ENCODE measurements around the gene PDE1A. TPM values are rescaled to one million over a fixed set of nuclear protein-coding genes. Genes with fewer than 3 reads are reported as not detected.

The PDE1A gene
- total RNA-seq, 6 experiments from 2014 or later, result 0.58 to 2.2 (median 1.4) TPM

DNA sequence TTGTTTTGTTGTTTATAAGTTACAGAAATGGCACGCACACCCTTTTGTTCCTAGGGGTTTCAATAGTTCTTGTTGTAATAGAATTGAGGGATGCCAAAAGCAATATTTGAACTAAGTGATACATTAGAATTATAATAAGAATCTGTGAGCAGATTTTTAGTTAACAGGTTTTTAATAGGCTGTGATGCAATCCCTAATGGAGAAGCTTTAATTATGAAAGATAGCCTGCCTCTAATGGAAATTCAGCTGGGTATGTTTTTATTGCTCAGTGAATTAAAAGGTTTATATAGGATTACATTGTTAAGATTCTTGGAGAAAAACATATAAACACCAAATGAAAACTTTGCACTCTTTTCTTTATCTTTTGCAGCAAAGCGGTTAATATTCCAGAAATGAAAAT, 310.1 kb downstream of the PDE1A start:
- no peaks in the 10 kb centered on the region for H3K9me3 ChIP-seq
- H3K4me1 ChIP-seq, result no peaks in the 10 kb centered on the region
- H3K4me3 ChIP-seq, result no peak overlapping the region
- ATAC-seq (no peak), DNase-seq (no peak)
- no peak overlapping the region for H3K27ac ChIP-seq
- TF ChIP-seq, protein P1, sequence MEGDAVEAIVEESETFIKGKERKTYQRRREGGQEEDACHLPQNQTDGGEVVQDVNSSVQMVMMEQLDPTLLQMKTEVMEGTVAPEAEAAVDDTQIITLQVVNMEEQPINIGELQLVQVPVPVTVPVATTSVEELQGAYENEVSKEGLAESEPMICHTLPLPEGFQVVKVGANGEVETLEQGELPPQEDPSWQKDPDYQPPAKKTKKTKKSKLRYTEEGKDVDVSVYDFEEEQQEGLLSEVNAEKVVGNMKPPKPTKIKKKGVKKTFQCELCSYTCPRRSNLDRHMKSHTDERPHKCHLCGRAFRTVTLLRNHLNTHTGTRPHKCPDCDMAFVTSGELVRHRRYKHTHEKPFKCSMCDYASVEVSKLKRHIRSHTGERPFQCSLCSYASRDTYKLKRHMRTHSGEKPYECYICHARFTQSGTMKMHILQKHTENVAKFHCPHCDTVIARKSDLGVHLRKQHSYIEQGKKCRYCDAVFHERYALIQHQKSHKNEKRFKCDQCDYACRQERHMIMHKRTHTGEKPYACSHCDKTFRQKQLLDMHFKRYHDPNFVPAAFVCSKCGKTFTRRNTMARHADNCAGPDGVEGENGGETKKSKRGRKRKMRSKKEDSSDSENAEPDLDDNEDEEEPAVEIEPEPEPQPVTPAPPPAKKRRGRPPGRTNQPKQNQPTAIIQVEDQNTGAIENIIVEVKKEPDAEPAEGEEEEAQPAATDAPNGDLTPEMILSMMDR (IDR thresholded peaks at IDR 0.05), result no peak
- no peak for TF ChIP-seq POLR2A (IDR thresholded peaks at IDR 0.05)
- H3K36me3 ChIP-seq, result no peaks in the 10 kb centered on the region
- intact Hi-C loops (cut with DNase I), result no loop called here
- 77% methylated on average over 2 of the region's 2 CpGs for WGBS (ENCODE audit: insufficient coverage, low coverage, low lambda C conversion rate, missing lambda C conversion rate)
- H3K27me3 ChIP-seq, result no peaks in the 10 kb centered on the region

DNA sequence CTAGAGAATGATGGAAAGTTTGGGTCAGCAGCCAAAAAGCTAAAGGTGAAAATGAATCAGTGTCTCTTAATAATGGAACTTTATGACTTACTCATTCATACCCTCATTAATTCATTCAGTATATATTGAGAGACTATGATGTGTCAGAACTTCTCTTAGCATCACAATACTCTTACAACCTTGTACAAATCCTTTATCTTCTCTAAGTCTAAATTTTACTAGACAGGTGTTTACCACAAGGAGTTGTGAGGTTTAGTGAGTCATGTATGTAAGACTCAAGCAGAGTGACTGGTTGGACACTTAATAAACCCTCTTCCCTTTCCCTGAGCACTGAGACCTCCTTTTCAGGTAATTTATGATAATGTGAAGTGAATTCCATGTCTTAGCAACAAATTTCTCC, 311.6 kb downstream of the PDE1A start:
- Histone ChIP-seq H3K36me3 (no peaks in the 10 kb centered on the region), H3K27me3 (no peaks in the 10 kb centered on the region), H3K9me3 (no peaks in the 10 kb centered on the region), H3K27ac (no peak overlapping the region), H3K4me1 (no peaks in the 10 kb centered on the region), H3K4me3 (no peak overlapping the region)
- ATAC-seq (no peak), DNase-seq (no peak)
- TF ChIP-seq, protein P1 (IDR thresholded peaks at IDR 0.05), result no peak
- TF ChIP-seq POLR2A (IDR thresholded peaks at IDR 0.05), result no peak
- intact Hi-C loops (cut with DNase I), result no loop called here

DNA sequence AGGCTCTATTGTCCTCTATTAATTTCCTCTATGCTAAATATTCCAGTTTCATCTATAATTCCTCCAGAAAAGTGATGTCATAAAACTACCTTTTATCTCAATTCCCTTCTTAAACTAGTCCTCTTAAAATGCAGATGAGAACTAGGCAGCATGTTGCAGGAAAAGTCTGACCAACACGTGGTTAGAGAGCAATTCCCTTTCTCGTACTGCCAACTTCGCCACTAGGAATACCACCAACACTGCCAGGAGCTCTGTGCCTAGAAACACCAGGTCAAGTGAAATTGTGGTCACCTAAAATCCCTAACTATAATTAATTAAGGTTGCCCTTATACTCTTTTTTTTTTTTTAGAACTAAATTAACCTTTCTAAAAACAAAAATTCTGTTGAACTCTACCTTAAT, 313.5 kb downstream of the PDE1A start:
- no peak for ATAC-seq
- Histone ChIP-seq H3K36me3 (no peaks in the 10 kb centered on the region), H3K4me1 (no peaks in the 10 kb centered on the region), H3K27me3 (no peaks in the 10 kb centered on the region), H3K9me3 (no peaks in the 10 kb centered on the region), H3K4me3 (no peak overlapping the region), H3K27ac (no peak overlapping the region)
- 82% methylated on average over 2 of the region's 3 CpGs for WGBS (ENCODE audit: insufficient coverage, low coverage, low lambda C conversion rate, missing lambda C conversion rate)
- intact Hi-C loops (cut with DNase I), result no loop called here
- no peak for TF ChIP-seq POLR2A (IDR thresholded peaks at IDR 0.05)
- TF ChIP-seq, protein P1 (IDR thresholded peaks at IDR 0.05), result no peak
- DNase-seq, result no peak

DNA sequence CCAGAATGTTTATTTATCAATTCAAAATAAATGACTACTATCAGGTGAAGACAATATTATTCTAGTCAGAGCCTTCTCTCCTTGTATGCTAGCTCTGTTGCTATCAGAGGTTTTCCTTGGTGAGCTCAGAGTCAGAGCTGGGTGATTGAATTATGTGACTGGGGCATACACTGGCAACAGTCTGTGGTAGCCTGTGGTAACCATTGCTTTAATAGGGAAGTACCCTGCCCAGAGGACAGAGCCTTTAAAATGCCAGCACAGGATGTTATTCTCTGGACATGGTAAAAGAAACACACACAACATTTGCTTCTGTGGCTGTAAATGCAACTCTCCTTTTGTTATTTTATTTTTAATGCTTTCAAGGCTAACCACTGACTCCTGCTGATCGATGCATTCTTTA, 316.5 kb downstream of the PDE1A start:
- no peak for DNase-seq
- TF ChIP-seq, protein P1 (IDR thresholded peaks at IDR 0.05), result no peak
- TF ChIP-seq POLR2A (IDR thresholded peaks at IDR 0.05), result no peak
- intact Hi-C loops (cut with DNase I), result no loop called here
- H3K27ac ChIP-seq, result no peak overlapping the region
- no peaks in the 10 kb centered on the region for H3K27me3 ChIP-seq
- no peak overlapping the region for H3K4me3 ChIP-seq
- no peaks in the 10 kb centered on the region for H3K36me3 ChIP-seq
- H3K9me3 ChIP-seq, result no peaks in the 10 kb centered on the region
- no peaks in the 10 kb centered on the region for H3K4me1 ChIP-seq
- WGBS (ENCODE audit: insufficient coverage, low coverage, low lambda C conversion rate, missing lambda C conversion rate), result 92% methylated on average over 1 of the region's 1 CpG
- ATAC-seq, result no peak

DNA sequence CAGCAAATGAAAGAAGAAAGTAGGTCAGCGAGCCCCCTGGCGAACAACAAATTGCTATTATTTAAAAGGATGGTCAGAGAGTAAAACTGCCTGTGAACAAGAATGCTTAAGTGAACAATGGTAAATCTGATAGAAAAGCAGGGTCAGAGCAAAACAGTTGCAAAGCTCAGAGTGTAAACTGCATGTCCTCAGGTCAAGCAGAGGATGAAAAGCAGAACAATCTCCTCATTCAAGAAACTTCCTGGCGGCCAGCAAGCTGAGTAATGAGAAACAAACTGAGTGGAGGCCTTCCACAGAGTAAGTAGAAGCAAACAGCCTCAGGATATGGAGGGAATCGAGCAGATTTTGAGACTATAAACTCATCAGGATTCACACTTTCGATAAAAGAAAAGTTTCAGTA, 323.3 kb downstream of the PDE1A start:
- Histone ChIP-seq H3K9me3 (no peaks in the 10 kb centered on the region), H3K27ac (no peak overlapping the region), H3K4me1 (no peaks in the 10 kb centered on the region), H3K36me3 (no peaks in the 10 kb centered on the region), H3K27me3 (no peaks in the 10 kb centered on the region), H3K4me3 (no peak overlapping the region)
- ATAC-seq (no peak), DNase-seq (no peak)
- 71% methylated on average over 5 of the region's 5 CpGs for WGBS (ENCODE audit: insufficient coverage, low coverage, low lambda C conversion rate, missing lambda C conversion rate)
- intact Hi-C loops (cut with DNase I), result no loop called here
- no peak for TF ChIP-seq POLR2A (IDR thresholded peaks at IDR 0.05)
- TF ChIP-seq, protein P1 (IDR thresholded peaks at IDR 0.05), result no peak

Data from right lobe of liver (tissue), 6 donors.